Left kidney (tissue), 2 donors: ENCODE measurements around the gene RNF4. TPM values are rescaled to one million over a fixed set of nuclear protein-coding genes. Genes with fewer than 3 reads are reported as not detected.
"Not testable (repeated sequence)": the region's sequence is repeated elsewhere in the genome, so short reads cannot be mapped to it uniquely, and the experiment has no call there.

Source experiments
- DNase-seq: peaks from one replicate; pipeline ENCODE4 v3.0.0-alpha.2; 2013
- polyA plus RNA-seq: library from polyadenylated mRNA; unstranded; fragments of 120-200 nt; gene quantifications from one replicate; pipeline ENCODE4 v1.2.1, GENCODE V29; 2013; ENCODE audit not compliant: insufficient read length

Gene RNF4
- polyA plus RNA-seq, 1 donor: 68.7 TPM

DNA sequence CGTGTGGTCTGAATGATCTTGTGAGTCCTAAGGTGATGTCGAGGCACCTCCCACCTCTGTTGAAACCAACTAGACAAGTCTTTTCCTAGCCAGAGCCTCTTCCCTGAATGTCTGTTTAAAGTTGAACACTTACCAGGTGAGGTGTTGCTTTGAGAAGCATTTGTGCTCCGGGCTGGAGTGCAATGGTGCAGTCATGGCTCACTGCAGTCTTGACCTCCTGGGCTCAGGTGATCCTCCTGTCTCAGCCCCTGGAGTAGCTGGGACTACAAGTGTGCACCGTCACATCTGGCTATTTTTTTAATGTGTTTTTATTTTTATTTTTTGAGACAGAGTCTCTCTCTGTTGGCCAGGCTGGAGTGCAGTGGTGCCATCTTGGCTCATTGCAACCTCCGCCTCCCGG is 18.1 kb downstream of the RNF4 start:
- DNase-seq: no peak

DNA sequence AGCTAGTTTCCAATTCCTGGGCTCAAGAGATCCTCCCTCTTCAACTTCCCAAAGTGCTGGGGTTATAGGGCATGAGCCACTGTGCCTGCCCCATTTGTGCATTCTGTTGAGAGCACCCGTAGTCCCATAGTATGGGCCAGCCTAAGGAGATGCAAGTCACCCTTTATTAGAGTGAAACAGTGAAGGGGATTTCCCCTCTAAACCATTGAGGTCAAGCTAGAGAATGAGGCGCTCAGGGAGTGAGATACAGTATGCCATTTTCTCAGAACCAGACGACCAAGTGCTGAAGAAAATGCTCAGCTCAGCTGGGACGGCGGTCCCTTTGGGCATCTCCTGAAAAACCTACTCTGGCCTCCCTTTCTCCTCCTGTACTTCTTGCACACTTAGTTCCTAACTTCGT is 18.7 kb downstream of the RNF4 start:
- no peak for DNase-seq

DNA sequence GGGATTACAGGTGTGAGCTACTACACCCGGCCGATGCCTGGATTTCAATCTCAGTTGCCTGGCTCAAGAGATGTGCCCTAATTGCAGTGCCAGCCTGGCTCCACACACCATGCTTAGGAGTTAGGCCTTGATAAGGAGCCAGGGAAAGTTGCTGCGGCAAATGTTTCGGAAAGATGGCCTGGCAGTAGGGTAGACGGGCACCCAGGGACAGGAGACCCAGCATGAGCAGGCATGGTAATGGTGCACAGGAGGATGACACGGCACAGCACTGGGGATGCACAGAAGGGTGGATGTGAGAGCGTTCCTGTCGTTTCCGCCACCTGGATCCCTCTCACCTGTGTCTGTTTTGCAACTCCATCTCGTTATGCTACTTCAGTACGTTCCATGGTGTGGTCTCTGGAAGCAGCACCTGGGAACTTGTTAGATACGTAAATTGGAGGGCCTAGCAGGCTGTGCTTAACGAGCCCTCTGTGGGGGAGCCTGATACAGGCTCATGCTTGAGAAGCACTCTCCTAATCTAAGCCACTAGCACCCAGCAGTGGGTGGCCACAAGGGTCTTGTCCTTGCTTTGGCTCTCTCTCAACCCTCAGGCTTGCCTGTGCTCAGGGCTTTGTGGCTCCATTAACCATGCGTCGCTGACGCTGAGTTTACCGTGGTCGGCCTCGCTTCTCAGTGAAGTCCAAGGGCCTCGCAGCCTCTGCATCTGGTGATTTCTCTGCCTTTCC is 20.3 kb downstream of the RNF4 start:
- DNase-seq: no peak

DNA sequence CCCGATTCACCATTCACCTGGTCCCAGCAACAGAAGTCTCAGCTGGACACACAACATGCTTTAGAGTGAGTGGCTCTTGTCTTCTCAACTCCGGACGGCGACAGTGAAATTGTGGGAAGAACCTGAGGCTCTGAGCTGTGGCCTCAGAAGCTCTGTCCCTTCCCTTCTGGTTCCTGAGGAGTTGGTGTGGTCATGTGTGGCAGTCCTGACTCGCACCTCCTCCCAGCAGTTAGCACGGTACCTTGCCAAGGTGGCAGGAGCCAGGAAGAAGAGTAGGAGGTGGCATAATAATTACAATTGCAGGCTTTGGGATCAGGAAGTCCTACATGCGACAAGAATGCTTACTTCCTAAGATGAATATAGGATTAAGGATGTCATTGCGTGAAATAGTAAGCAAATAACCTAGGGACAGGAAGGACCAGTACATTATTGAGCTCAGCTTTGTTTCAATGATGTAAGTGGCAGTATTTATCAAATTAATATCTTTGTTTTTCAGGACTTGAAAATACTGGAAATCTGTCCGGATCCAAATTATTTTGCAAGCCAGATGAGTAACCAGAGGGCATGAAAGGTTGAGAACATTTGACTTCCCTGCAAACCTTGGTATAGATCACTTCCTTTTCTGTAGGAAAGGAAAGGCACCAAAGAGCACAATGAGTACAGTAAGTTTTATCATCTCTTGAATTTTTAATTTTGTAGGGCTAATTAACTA is 21.1 kb downstream of the RNF4 start:
- DNase-seq: no peak

DNA sequence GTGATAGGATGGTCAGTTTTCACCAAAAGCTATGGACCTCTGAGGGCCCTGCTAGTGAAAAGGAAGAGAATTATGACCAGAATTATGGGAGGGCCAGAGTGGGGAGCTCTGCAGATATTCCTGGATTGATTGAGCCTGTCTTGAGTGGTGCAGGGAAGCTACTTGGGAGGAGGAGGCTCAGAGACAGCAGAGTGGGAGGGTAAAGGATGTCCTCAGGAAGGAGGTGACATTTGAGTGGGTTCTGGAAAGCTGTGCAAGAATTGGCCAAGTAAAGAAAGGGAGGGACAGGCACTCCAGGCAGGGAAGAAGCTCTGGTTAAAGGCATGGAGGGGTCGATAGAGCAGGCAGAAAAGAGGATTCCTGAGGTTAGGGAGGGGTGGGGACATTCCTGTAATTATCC is 24.1 kb downstream of the RNF4 start:
- no peak for DNase-seq

DNA sequence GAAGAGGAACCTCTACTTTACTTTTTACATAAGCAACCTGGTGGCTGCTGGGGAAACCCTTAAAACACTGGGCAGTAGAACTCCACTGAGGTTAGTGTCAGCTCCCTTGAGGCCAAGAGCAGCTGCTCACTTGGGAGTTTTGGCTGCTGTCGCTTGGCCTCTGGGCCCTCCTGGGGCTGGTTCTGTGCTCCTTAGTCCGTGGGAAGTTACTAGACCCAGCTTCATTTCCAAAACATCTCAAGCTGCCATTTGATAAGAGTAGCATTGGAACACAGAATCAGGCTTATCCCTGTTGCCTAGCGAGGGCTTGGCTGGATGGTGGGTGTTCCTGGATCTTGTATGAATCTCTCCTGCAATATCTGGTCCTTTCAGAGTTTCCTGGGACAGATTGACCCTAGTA is 26.1 kb downstream of the RNF4 start:
- no peak for DNase-seq

DNA sequence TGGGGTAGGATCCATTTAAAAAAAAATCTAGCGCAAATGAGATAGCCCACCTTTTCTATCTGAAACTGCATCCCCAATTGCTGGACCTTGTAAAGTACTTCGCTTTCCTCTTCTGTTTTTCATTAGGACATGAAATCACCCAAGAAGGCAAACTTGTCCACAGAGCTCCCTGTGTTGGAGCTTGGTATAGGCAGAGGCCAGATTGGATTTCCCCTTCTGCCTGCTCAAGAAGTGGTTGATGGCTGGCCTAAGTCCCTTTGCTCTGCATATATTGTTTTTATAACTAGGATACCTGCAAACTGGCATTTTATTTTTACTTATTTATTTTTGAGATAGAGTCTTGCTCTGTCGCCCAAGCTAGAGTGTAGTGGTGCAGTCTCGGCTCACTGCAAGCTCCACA is 28.4 kb downstream of the RNF4 start:
- DNase-seq: no peak

DNA sequence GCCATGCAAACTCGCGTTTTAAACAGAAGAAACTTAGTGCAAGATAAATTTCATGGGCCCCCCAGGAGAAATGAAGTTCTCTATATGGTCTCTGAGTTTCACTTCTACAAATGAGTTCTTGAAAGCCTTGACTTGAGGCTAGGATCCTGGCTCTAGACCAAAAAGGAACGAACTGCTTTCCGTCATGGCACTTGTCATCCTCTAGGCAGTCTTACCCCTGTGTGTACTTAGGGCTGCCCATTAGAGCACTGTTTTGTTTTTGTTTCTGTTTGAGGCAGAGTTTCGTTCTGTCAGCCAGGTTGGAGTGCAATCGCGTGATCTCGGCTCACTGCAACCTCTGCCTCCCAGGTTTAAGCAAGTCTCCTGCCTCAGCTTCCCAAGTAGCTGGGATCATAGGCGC is 29.0 kb downstream of the RNF4 start:
- DNase-seq: no peak

DNA sequence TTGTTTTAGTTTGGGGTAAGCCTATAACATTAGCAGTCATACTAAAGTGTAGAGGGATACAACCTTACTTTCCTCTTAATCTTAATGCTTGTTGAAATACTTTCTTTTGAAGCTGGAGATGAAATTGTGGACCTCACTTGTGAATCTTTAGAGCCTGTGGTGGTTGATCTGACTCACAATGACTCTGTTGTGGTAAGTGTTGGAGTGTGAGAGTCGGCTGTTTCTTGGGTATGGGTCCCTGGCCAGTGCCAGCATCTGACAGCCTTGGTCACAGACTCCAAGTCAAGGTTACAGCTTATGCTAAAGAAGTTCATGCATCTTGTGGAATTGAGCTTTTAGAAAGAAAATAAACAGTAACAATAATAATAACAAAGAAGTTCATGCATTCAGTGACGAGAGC is 31.6 kb downstream of the RNF4 start:
- no peak for DNase-seq

DNA sequence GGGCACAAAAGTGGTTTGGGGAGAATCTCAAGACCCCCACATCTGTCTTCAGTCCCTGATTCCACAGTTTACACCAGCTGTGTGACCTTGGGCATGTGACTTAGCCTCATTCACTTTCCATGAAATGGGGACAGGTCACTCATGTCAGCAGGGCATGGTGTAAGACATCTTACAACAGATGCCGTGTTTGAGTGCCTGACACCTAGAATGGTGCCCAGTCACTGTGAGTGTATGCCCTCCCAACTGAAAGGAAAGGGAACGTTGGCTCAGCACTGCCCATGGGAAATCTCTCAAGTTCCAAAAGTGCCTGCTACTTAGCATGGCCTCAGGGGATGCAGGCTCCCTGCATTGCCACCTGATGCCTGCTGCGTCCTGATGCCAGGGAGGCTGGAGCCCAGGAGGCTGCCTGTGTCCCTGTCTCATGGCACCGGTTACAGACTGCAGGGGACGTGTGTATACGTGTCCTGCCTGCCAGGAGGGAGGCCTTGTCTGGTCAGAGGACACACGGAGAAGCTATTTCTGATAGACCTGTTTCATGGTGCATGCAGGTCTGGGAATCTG is 32.2 kb downstream of the RNF4 start:
- no peak for DNase-seq

DNA sequence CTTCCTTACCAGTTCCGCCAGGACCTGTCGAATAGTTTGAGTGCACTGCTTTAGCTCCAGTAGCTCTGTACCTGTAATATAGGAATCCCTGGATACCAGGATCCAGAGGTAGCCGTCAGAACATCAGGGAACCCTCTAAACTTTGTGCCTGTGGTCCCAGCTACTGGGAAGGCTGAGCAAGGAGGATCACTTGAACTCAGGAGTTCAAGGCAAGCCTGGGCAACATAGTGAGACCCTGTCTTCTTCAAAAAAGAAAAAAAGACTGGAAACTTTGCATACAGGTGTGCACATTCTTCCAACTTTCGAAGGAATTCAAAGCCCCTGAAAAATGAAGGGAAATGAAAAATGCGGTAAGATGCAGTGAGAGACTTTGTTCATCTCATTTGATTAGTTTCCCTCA is 34.9 kb downstream of the RNF4 start:
- no peak for DNase-seq

DNA sequence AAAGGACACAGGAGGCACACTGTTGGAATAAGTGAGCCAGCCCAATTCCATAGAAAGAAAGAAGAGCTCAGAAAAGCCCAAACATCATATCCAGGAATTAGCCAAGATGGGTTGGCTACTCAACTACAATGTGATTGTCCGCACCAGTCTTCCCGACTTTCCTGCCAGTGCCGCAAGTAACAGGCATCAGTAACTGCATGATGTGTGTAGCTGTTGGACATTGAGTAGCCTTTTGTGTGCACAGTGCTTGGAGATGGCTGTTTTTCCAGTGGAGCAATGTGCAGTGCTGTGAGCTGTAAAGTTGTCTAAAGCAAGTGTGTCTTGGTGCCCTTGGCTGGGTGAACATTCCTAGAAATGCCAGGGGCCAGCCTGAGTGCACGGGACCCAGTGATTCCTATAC is 38.4 kb downstream of the RNF4 start:
- no peak for DNase-seq

DNA sequence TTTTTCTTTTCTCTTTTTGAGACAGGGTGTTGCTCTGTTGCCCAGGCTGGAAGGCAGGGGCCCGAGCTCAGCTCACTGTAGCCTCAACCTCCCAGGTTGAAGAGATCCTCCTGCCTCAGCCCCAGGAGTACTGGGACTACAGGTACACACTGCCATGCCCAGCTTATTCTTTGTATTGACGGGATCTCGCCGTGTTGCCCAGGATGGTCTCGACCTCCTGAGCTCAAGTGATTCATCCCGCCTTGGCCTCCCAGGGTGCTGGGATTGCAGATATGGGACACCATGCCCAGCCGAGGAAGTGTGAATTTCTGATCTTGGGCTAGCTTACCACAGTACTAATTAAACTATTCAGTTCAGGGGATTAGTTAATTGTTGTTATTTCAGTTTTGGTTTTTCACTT is 38.9 kb downstream of the RNF4 start:
- no peak for DNase-seq

DNA sequence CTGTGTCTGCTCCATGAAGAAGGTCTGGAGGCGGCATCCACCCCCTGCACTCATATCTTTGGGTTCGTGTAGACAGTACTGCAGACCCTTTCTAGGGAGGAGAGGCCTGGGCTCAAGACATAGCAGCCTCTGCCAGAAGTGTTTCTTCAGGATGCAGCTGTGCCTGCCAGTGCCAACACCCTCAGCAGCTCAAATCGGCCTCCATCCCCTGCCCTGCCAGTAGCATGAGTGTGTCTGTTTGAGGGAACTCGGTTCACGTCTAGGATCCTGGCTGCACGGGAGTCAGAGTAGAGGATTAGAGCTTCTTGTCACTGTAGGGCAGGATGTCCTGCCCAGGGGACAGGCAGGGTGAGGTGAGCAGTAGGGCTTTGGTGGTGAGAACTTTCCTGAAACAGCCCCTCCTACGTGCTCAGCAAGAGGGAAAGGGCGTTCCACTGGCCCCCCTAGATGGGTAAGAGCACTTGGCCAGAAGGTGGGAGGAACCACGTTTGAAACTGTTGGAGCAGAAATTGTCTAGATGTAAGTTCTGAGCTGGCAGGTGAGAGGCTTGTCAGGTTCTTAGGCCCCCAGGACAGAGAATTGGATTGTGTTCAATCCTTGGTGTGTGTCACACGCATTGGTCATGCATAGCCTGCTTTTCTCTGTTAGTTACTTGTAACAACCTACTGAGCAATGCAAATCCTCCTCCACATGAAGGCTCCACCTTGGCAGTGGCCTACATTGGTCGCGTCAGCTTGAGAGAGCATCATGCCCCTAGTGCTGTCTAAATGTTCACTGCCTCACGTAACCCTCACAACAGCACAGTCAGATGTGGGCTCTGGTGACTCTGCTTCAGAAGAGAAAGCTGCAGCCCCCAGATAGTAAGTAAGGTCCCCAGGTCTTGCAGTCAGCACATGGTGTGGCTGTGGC is 41.7 kb downstream of the RNF4 start:
- DNase-seq: no peak

DNA sequence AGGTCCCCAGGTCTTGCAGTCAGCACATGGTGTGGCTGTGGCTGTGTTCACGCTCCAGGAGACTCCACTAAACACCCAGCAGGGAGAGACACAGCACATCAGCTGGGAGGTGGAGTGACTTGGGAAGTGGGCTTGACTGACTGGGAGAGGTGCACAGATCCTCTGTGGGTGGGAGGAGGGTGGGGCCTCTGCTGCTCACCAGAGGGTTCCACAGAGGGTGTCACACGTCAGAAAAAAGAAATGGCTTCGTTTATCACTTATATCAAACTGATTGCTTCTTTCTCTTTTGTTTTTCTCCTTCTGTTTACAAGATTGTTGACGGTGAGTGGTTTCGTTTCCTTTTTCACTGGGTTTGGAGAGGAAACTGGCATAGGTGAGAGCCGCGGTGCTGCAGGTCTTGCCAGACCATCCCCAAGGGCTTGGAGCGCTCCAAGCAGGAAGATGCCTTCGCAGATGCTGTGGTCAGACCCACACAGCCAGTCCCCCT is 42.8 kb downstream of the RNF4 start:
- DNase-seq: no peak

DNA sequence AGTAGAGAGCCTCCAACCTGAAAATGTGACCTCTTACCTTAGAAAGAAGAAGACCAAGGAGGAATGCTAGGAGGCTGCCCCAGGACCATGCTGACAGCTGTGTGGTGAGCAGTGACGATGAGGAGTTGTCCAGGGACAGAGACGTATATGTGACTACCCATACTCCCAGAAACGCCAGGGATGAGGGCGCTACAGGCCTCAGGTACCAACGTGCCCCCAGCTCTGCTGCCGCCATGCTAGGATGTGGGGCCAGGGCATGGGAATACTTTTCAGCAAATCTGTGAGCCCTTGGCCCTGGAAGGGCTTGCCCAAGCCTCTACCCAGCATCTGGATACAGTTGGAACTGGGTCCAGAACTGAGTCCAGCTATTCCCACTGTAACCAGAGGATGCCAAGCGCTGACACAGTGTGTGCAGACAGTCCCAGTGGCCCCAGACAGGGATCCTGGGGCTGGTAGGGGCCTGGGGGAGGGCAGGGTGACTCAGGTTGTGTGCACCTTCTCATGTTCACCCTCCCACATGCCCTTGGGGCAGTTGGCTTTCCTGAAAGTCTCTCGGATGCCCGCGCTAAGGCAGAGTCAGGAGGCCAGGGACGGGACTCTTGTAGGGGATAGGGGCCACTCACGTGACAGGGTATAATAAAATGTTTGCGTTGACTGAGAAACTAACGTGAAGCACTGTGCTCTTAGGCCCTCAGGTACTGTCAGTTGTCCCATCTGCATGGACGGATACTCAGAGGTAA is 43.7 kb downstream of the RNF4 start:
- no peak for DNase-seq

DNA sequence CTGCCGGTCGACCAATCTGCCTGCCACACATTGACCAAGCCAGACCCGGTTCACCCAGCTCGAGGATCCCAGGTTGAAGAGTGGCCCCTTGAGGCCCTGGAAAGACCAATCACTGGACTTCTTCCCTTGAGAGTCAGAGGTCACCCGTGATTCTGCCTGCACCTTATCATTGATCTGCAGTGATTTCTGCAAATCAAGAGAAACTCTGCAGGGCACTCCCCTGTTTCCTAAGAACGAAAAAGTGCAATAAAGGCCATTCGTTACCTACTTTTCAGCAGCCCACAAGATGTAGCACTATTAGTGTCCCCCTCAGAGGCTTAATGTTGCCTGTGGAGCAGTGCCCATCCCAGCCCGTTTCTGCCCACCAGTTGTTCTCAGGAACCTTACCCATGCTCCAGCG is 45.3 kb downstream of the RNF4 start:
- not testable (repeated sequence) for DNase-seq

DNA sequence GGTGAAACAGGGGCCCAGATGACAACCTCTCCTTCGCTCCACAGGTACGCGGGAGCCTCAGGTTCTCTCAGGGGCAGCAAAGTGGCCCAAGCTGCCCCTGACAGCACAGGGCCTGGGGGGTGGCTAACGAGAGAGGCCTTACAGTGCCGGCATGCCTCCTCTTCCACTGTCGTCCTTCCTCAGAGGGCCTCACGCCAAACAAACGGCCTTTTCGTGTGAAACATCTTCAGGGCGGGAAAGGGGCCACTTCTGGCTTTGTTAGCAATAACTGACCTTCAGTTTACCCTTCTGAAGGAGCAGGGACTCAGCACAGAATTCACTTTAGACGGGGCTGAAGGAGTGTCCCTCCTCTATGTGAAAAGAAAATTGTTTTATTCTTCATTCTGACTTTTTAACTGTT is 46.0 kb downstream of the RNF4 start:
- DNase-seq: not testable (repeated sequence)

DNA sequence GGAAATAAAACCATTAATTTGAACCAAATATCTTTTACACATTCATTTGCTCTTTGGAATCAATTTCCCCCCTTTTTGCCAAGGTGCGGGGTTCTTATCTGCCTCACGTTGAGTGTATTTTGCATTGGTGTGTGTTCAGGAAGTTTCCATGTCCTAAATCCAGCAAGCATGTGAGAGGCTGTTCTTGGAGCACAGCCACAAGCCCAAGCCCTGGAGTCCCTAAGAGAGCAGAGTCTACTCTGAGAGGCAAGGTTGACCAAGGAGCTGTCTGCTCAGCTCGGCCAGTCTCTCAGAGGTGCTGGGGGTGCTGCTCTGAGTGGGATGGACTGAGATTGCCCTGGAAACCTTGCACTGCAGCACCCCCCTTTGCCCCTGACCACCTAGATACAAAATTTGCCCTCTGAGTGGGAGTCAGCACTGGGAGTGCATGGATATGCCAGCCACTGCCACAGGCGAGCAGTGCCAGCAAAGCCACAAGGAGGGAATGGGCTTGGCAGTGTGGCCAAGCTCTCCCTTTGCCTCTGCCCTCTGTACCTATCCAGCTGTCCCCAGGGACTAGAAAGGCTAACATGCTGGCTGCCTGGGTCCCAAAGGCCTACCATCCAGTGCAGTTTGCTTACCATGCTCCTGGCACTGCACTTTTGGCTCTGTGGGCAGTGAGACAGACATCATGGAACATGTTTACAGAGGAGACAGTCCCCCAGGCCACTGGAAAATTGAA is 47.1 kb downstream of the RNF4 start:
- no peak for DNase-seq

DNA sequence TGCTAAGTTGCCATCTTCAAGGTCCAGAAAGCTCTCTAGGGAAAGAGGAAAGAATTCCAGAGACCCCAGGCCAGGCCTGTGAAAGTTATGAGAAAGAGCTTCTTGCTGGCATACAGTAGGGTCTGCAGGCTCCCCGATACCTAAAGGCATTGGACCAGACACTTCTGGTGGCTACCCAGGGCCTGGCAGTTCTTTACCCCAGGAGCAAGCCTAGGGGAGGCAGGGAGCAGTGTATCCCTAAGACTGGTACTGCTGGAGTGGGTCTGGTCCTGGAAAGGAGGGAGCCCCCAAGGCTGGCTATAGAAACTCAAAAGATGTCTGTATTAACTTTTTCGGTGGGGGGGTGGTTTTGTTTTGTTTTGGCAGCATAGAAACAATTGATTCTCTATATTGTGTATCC is 47.7 kb downstream of the RNF4 start:
- DNase-seq: no peak

DNA sequence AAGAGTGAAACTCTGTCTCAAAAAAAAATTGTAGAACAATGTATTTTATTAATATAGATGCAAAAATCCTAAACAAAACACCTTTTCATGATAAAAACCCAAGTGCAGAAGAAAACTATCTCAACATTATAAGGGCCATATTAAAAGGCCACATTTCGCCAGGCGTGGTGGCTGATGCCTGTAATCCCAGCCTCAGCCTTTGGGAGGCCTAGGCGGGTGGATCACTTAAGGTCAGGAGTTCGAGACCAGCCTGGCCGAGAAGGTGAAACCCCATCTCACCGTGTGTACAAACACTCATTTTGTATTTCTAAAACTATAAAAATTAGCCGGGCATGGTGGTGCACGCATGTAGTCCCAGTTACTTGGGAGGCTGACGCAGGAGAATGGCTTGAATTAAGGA is 57.7 kb downstream of the RNF4 start:
- DNase-seq: no peak
